GM12892 (cell line): Measurements from ENCODE around the gene P2RY2.

ENCODE experiments used
- DNase-seq: peaks from one replicate; pipeline ENCODE4 v3.0.0; 2011; ENCODE audit not compliant: insufficient read length
- FAIRE-seq: peaks from 2 replicates; lab custom pipeline; 2011; peaks lifted over from hg19 to GRCh38; lab: Jason Lieb, UNC
- POLR2A ChIP-seq: IDR thresholded peaks from 2 replicates; pipeline ENCODE4 v1.6.1; 2011; ENCODE audit warnings: low read depth, low read length, control low read depth
- POLR2AphosphoS5 ChIP-seq: IDR thresholded peaks from 2 replicates; pipeline ENCODE4 v1.6.1; 2011; ENCODE audit warnings: low read depth, low read length, control low read depth
- TAF1 ChIP-seq: IDR thresholded peaks from 2 replicates; pipeline ENCODE4 v1.6.1; 2011; ENCODE audit warnings: low read depth, mild to moderate bottlenecking, control low read depth, low read length, borderline replicate concordance

Gene P2RY2

DNA sequence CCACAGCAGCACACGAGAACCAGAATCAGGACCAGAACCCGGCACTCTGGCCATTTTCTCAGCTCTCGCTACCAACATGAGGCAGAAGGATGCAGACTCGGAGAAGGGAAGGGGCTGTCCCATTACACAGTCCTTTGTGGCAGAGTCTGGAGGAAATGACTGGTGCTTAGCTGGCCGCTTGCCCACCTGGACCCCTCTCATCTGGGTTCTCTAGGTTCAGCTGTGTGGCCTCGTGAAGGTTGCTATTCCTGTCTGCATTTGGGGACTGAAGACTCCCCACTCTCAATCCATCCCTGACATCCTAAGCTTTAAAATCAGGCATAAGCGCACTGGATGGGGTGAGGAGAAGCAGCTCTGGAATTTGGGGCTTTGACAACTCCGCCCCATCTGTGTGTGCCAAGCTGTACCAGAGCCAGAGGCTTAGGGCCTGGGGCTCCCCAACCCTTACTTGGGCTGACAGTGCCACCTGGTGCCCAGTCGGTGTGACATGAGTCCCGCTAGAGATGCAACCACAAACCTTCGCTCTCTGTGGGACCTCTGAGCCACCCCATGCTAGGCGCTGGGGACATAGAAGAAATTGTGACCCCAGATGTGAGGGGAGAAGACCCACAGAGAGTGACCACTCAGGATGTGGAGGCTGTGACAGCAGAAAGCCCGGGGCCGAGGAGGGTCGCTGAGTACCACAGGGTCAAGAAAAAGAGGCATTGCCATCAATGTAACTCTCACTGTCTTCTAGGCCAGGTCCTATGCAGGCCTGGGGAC lies 40.1 kb upstream of the P2RY2 start:
- DNase-seq: peak; percentile 86
- FAIRE-seq: peak; percentile 99
- TF ChIP-seq TAF1 (no peak), POLR2AphosphoS5 (no peak), POLR2A (no peak)

DNA sequence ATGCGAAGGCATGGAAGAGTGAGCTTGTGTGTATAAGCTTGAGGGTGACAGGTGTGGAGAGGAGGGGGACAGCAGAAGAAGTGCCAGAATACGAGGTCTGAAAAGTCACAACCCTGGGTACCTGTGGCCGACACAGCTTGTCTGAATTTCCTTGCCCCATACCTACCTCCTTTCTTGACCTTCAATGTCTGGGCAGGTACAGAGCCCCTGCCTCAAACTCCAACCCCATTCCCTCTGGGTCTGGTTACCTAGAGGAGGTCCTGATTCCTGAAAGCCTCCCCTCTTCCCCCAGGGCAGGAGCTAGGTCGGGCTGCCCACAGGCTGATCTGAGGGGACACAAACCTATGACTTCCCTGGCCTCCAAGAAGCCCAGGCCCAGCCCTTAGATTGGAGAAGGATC lies 39.4 kb upstream of the P2RY2 start:
- DNase-seq: no peak
- FAIRE-seq: no peak
- no peak for TF ChIP-seq TAF1
- no peak for TF ChIP-seq POLR2AphosphoS5

DNA sequence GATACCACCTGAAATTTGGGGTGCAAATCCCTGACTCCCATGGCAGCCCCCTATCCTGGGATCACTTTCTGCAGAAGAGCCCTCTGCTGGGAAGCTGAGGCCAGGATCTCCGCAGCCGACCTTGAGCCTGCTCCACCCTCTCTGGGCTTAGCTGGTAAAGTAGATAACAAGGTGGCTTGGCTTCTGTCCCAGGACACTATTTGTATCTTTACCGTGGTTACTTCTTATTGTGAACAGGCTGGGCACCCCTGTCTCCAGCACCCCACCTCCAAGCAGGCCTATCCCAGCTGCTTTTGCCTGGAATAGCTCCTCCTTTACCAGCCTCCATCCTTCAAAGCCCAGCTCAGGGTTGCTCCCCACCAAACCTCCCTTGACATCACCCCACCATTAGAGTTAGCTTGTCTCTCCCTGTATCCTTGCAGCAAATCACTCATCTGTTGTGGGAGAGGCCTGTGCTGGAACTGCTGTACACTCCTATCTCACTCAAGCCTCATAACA lies 35.2 kb upstream of the P2RY2 start:
- FAIRE-seq (no peak), DNase-seq (no peak)
- TF ChIP-seq POLR2A (no peak), POLR2AphosphoS5 (no peak), TAF1 (no peak)

DNA sequence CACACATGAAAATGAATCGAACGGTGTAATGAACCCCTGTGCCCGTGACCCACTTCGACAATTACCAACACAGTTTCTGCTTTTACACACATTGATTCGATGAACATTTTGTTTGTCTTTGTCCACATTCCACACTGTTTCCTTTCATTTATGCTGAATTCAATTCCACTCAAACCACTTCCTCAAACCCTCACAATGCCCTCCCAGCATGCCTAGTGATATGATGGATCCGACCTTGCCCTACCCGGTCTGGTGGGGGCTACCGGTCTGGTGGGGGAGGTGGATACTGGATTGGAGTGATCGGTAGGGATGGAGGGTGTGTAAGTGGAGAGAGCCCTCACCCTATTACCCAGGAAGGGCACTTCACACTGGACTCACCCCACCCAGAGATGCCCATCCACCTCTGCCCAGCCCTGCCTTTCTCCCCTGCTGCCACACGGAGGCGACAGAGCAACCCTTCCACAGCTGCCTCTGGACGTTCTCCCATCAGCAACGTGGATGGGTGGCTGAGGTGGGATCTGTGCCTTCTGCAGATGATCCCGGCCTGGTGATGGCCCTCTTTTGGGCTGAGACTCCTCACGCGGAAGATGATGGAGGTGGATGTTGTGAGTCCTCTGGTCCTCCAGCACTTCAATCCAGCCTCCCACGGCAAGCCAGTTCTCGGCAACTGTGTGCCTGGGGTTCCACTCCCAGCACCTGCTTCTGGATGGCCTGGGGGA lies 33.0 kb upstream of the P2RY2 start:
- TF ChIP-seq POLR2AphosphoS5 (no peak), POLR2A (no peak)
- DNase-seq (peak; percentile 57), FAIRE-seq (peak; percentile 77)

DNA sequence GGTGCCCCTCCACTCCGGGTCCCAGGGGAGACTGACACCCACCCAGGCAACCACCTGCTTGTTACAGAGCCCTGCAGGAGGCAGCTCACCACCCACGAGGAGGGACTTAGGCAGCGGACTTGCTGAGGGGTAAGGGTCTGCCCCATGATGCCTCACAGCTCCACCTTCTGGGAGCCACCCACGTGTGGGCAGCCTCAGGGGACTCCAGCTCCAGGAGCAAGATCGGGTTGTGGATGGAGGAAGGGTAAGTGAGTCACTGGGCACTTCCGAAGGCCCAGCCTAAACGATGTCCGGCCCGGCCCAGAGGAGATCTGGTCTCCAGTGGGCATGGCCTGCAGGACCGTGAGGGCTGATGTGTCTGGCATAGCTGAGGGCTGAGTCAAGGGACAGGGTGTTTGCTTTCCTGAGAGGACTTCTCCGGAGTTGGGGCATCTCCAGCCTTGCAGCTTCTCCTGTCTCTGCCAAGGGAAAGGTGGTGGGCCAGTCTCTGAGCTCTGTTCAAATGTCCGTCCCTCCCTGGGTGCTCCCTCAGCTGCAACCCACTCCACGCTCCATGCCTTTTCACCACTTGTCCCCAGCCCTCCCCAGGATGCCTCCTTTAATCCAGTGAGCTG lies 32.3 kb upstream of the P2RY2 start:
- TF ChIP-seq POLR2AphosphoS5 (no peak), POLR2A (no peak), TAF1 (no peak)
- DNase-seq: no peak

DNA sequence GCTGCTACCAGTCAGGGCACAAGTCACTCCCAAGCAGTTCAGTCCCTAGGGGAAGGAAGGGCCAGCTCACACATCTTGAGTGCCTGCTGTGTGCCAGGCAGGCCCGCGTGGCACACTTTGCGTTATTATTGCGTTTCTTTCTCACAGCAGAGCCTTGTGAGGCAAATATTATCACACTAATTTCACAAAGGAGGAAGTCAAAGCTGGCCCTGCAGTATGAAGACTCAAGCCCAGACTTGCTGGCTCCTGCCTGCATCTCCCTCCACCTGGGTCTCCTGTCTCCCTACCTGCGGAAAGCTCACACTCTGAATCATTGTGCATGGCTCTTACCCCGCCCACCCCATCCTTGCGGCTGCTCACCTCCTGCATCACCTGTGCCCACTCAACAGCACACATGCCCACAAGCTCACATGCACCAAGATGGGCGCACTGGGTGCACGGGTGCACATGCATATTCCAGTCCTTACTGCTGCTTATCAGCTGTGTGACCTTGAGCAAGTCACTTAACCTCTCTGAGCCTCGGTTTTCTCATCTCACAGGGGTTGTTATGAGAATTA lies 31.7 kb upstream of the P2RY2 start:
- FAIRE-seq (no peak), DNase-seq (no peak)
- no peak for TF ChIP-seq TAF1
- no peak for TF ChIP-seq POLR2A
- no peak for TF ChIP-seq POLR2AphosphoS5

More for the DNA sequence above, 32.3 kb upstream of the P2RY2 start:
- FAIRE-seq: no peak

DNA sequence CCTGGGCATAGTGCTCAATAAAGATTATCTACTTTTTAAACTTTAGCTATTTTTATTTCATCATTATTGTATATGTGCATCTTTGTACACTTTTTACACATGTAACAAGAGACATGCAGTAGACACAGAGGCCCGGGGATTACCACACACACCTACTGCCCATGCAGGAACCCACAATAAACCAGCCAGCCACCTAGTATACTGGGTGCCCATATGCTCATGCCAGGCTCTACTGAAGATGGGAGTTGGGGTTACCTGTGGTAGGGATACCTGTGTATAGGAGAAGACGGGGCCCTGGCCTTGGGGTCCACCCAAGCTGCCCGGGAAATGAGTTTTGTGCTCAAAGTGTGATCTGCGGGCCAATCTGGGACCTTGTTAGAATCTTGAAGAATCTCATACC lies 31.2 kb upstream of the P2RY2 start:
- DNase-seq (no peak), FAIRE-seq (no peak)
- TF ChIP-seq POLR2AphosphoS5 (no peak), TAF1 (no peak), POLR2A (no peak)

DNA sequence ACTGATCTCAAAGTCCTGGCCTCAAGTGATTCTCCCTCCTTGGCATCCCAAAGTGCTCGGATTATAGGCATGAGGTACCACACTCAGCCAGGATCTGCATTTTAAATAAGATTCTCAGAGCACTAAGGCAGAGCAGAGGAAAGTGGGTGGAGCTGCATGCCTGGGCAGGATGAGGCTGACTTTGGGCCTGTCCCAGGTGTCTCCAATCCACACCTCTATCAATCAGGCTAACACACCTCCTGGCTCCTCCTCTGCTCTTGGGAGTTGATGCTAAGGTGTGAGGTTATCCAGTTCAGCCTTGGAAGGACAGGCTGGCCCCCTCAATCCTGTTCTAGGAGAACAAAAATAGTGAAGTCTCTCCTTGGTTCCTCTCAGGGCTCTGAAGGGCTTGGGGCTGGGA lies 30.2 kb upstream of the P2RY2 start:
- peak; percentile 63 for FAIRE-seq
- DNase-seq: no peak

DNA sequence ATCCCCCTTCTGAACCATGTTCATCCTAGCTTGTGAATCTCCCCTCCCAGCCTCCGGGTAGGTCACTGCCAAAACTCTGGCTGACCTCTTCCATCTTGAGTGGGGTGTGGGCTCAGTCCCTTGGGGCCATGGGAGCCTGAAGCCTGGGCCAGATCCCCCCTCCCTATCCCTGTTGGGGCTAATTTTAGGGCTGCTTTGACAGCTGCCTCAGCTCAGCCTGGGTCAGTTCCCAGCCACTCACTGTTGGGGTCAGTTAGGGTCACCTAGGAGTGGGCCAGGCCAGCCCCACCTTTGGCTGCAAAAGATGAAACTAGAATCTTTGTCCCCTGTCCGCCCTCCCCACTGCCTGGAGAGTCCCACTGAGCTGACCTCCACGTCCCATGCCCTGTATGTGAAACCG lies 29.8 kb upstream of the P2RY2 start:
- no peak for DNase-seq
- TF ChIP-seq POLR2AphosphoS5 (no peak), POLR2A (no peak), TAF1 (no peak)
- FAIRE-seq: no peak

More for the DNA sequence above, 30.2 kb upstream of the P2RY2 start:
- TF ChIP-seq TAF1 (no peak), POLR2AphosphoS5 (no peak), POLR2A (no peak)

DNA sequence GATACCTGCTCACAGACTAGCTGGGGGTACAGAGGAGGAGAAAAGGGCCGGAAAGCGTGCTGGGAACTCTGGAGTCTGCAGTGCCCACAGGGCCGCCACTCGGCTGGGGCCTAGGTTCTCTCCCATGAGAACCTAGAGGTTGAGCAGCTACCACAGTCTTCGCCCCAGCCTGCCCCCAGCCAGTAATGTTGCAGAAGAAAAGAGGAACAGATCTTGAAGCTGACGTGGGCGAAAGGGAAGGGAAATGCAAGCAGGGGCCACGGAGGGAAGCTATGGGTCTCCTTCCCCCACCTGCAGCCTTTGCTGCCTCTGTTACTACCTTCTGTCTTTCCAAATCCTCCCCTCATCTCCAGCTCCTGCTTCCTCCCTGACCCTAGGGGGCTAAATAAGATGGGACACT lies 28.8 kb upstream of the P2RY2 start:
- DNase-seq: no peak

DNA sequence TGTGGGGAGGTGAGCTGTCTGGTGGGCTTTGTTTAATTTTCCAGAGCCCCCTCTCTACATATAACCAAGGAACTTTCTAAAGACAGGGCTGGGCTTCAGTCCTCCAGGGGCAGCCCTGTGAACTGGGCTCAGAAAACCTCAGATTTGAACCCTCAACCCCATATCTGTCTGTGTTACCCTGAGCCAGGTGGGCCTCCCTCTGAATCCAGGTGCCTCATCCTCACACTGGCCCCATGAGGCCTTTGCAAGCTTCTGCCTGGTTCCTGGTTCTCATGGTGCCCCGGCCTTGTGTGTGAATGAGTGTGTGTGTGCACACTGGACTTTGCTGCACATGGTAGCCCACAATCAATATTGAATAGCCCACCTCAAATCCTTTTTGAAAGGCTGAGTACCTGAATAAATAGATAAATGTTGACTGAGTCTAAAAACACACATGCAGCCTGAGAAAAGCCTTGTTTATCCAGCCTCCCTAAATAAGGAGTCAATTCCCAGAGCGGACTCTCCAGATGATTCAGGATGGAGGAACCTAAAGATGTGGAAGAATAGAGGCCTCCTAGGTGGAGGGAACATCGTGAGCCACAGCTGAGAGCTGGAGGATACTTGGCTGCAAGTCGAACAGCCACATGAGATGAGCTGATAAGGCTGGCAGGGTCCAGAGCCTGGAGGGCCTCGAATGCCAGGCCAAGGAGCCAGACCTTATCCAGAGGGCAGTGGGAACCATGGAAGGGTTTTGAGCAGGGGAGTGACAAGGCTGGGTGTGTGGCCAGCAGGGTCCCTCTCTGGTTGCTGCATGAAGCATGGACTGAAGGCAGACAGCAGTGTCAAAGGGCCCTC lies 28.1 kb upstream of the P2RY2 start:
- FAIRE-seq (no peak), DNase-seq (no peak)
- TF ChIP-seq TAF1: no peak
- no peak; the same call in 1 of the 2 replicates for TF ChIP-seq POLR2A
- no peak for TF ChIP-seq POLR2AphosphoS5

More for the DNA sequence above, 28.8 kb upstream of the P2RY2 start:
- TF ChIP-seq POLR2AphosphoS5 (no peak), POLR2A (peak; percentile 23; the same call in 1 of the 2 replicates), TAF1 (no peak)
- FAIRE-seq: peak; percentile 93

DNA sequence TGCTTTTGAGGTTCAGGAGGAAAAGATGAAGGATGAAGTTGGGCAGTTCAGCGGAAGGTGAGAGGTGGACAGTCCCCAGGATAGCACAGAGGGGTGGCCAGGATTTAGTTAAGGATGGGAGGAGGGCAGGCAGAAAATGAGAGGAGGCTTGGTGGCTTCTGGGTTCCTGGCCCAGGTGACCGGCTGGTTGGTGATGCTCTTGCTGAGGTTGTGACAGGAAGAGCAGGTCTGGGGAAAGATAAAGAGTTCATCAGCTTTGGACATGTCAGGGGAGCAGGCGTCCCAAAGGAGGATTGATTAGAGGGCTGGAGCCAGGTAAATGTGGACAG lies 27.6 kb upstream of the P2RY2 start:
- FAIRE-seq: peak; percentile 51
- TF ChIP-seq TAF1: no peak
- no peak for TF ChIP-seq POLR2AphosphoS5
- TF ChIP-seq POLR2A: no peak
- no peak for DNase-seq
